PC-3 (cell line): ENCODE data around the gene GLI1. TPM values are rescaled to one million over a fixed set of nuclear protein-coding genes. Genes with fewer than 3 reads are reported as not detected.
"Not testable (repeated sequence)": the region's sequence is repeated elsewhere in the genome, so short reads cannot be mapped to it uniquely, and the experiment has no call there.

Experiments
- ATAC-seq: fragments of 200-7000 bp; cut with Tn5 transposase; 2 replicates; pipeline ENCODE4 v1.9.1; 2020; ENCODE audit warnings: mild to moderate bottlenecking, moderate library complexity
- BruUV-seq: library from RNA; stranded (reverse); fragments of 400-500 nt; replicated peaks from 2 replicates; lab custom pipeline; 2021; lab: Mats Ljungman, UMichigan
- CTCF ChIA-PET: fragments of 300-600 bp; sonication (Branson Sonifier 250); formaldehyde crosslinking; loops from one replicate; lab custom pipeline; 2022; ENCODE audit warnings: antibody characterized with exemption; lab: Charles Lee
- POLR2A ChIA-PET: fragments of 300-600 bp; sonication (Branson Sonifier 250); formaldehyde crosslinking; loops from one replicate; lab custom pipeline; 2022; ENCODE audit warnings: antibody characterized with exemption; ENCODE audit not compliant: unreplicated experiment; lab: Charles Lee
- DNase-seq: peaks from one replicate; pipeline ENCODE4 v3.0.0-alpha.2; 2015
- H2AFZ ChIP-seq: fragments of 300-600 bp; sonication (generic); 2 replicates; pipeline ENCODE4 v1.6.0; 2016; ENCODE audit warnings: antibody characterized with exemption, low read length
- H3F3A ChIP-seq: fragments of 300-600 bp; sonication (generic); one replicate; pipeline ENCODE4 v1.6.0; 2017; ENCODE audit warnings: antibody characterized with exemption, low read length, control low read depth, mild to moderate bottlenecking; ENCODE audit not compliant: unreplicated experiment
- H3K27ac ChIP-seq: fragments of 300-600 bp; sonication (generic); 2 replicates; pipeline ENCODE4 v1.5.1; 2016; ENCODE audit warnings: mild to moderate bottlenecking, low read length
- H3K27me3 ChIP-seq: fragments of 300-600 bp; sonication (generic); 2 replicates; pipeline ENCODE4 v1.6.1; 2016; ENCODE audit warnings: low read length, mixed read lengths
- H3K36me3 ChIP-seq: fragments of 300-600 bp; sonication (generic); 2 replicates; pipeline ENCODE4 v1.6.1; 2016; ENCODE audit warnings: low read depth, mixed run types, low read length, mixed read lengths
- H3K4me1 ChIP-seq: fragments of 300-600 bp; sonication (generic); 2 replicates; pipeline ENCODE4 v1.5.1; 2016; ENCODE audit warnings: low read length; ENCODE audit not compliant: insufficient read depth
- H3K4me2 ChIP-seq: fragments of 300-600 bp; sonication (generic); 2 replicates; pipeline ENCODE4 v1.6.0; 2016; ENCODE audit warnings: low read length
- H3K4me3 ChIP-seq: fragments of 300-600 bp; sonication (generic); 2 replicates; pipeline ENCODE4 v1.5.1; 2016; ENCODE audit warnings: mild to moderate bottlenecking, low read length, mixed read lengths
- H3K79me2 ChIP-seq: fragments of 300-600 bp; sonication (generic); 2 replicates; pipeline ENCODE4 v1.6.1; 2017; ENCODE audit warnings: low read length, mixed read lengths
- H3K9ac ChIP-seq: fragments of 300-600 bp; sonication (generic); 2 replicates; pipeline ENCODE4 v1.6.0; 2016; ENCODE audit warnings: mild to moderate bottlenecking, low read length
- H3K9me2 ChIP-seq: fragments of 300-600 bp; sonication (generic); replicated peaks from 2 replicates; pipeline ENCODE4 v1.6.1; 2016; ENCODE audit warnings: mixed run types, low read length, mixed read lengths
- H3K9me3 ChIP-seq: fragments of 300-600 bp; sonication (generic); 2 replicates; pipeline ENCODE4 v1.6.1; 2016; ENCODE audit warnings: low read length, mixed read lengths
- H4K20me1 ChIP-seq: fragments of 300-600 bp; sonication (generic); 2 replicates; pipeline ENCODE4 v1.6.1; 2016; ENCODE audit warnings: low read length, mixed read lengths
- EZH2 ChIP-seq: fragments of 300-600 bp; sonication (generic); IDR thresholded peaks from one replicate; pipeline ENCODE4 v1.6.1; 2017; ENCODE audit warnings: antibody characterized with exemption, mild to moderate bottlenecking, low read length; ENCODE audit not compliant: unreplicated experiment
- EZH2phosphoT487 ChIP-seq: fragments of 300-600 bp; sonication (generic); IDR thresholded peaks from 2 replicates; pipeline ENCODE4 v1.6.1; 2018; ENCODE audit warnings: mild to moderate bottlenecking, antibody characterized with exemption, low read length, borderline replicate concordance
- intact Hi-C: fragments of 100-400 bp; cut with micrococcal nuclease; formaldehyde crosslinking; loops from 2 replicates; pipeline ENCODE4 v1.9.0; 2023
- total RNA-seq: library from RNA; depleted of rRNA; stranded (reverse); fragments of >200 nt; gene quantifications from 2 replicates; pipeline ENCODE4 v1.2.3, GENCODE V29; 2014
- TF ChIP-seq, protein P1 (sequence below): fragments of 300-600 bp; sonication (generic); conservative IDR thresholded peaks from 2 replicates; pipeline ENCODE4 v1.5.1; 2017; ENCODE audit warnings: antibody characterized with exemption, low read depth, mild to moderate bottlenecking, low read length

The GLI1 gene
- total RNA-seq, 1 experiment from 2014 or later = 3.0 TPM

DNA sequence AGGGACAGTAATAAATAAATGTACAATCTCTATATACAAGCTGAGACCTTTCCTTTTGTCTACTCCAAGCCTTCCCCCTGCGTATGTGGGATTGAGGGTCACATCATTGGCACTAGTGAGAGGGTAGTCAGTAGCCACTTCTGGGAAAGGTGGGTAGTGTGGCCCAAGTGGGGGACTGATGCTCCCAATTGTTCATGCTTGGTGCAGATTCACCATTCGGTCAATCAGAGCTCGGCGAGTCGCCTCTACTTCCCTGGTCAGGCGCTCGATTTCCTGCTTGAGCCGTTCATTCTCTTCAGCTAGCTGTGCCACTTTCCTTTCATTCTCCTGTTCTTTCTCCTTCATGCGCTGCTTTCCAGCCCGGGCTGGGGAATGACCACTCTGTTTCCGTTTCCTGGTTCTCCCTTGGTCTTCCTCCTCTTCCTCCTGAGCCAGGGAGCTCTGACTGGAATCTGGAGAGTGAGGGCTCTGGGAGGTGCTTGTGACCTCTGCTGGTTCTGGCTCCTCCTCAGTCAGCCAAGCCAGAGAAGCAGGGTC lies 57.1 kb downstream of the GLI1 start:
- ATAC-seq (no peak), DNase-seq (no peak)
- H3K27ac ChIP-seq = no peak overlapping the region
- no TSS peak for BruUV-seq
- TF ChIP-seq EZH2 (no peak), EZH2phosphoT487 (no peak)
- TF ChIP-seq, protein P1, sequence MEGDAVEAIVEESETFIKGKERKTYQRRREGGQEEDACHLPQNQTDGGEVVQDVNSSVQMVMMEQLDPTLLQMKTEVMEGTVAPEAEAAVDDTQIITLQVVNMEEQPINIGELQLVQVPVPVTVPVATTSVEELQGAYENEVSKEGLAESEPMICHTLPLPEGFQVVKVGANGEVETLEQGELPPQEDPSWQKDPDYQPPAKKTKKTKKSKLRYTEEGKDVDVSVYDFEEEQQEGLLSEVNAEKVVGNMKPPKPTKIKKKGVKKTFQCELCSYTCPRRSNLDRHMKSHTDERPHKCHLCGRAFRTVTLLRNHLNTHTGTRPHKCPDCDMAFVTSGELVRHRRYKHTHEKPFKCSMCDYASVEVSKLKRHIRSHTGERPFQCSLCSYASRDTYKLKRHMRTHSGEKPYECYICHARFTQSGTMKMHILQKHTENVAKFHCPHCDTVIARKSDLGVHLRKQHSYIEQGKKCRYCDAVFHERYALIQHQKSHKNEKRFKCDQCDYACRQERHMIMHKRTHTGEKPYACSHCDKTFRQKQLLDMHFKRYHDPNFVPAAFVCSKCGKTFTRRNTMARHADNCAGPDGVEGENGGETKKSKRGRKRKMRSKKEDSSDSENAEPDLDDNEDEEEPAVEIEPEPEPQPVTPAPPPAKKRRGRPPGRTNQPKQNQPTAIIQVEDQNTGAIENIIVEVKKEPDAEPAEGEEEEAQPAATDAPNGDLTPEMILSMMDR = no peak
- CTCF ChIA-PET = no interaction called here
- H3K9ac ChIP-seq = no peak overlapping the region
- intact Hi-C loops = no loop called here
- H3K9me2 ChIP-seq = no peaks in the 10 kb centered on the region
- POLR2A ChIA-PET = no interaction called here
- peaks cover 36% of the 10 kb centered on the region for H3K79me2 ChIP-seq
- H3K4me3 ChIP-seq = no peak overlapping the region
- peaks cover 57% of the 10 kb centered on the region for H3K36me3 ChIP-seq
- no peak overlapping the region for H3K4me2 ChIP-seq
- H3K4me1 ChIP-seq = peaks cover 24% of the 10 kb centered on the region
- peaks cover 28% of the 10 kb centered on the region for H4K20me1 ChIP-seq
- no peaks in the 10 kb centered on the region for H3F3A ChIP-seq
- H3K9me3 ChIP-seq = no peaks in the 10 kb centered on the region
- H2AFZ ChIP-seq = no peak overlapping the region
- no peaks in the 10 kb centered on the region for H3K27me3 ChIP-seq

DNA sequence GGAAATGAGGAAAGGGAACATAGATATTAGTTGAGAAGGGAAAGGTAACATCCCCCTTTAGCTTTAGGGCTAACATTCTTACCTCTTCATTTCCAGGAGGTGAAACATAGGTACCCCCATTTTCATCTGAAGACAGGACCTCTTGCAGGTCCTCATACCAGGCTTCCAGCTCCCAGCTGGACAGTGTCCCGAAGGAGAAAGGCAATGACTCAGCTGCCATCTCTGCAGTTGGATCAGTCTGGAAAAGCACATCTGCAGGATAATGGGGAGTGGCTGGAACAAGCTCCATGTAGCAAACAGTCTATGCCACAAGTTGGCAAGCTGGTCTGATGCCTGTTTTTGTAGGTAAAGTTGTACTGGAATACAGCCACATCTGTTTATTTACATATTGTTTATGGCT lies 57.6 kb downstream of the GLI1 start:
- H3K27ac ChIP-seq = no peak overlapping the region

DNA sequence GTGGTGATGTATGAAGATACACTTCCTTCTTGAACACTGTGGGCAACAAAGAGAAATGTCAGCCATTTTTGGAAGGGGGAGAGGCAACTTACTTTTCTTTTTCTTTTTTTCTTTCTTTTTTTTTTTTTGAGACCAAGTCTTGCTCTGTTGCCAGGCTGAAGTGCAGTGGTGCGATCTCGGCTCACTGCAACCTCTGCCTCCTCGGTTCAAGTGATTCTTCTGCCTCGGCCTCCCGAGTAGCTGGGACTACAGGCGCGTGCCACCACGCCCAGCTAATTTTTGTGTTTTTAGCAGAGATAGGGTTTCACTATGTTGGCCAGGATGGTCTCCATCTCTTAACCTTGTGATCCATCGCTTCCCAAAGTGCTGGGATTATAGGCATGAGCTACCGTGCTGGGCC lies 58.1 kb downstream of the GLI1 start:
- BruUV-seq, H3K27ac ChIP-seq, H3K27me3 ChIP-seq, H3K9ac ChIP-seq, H3K4me3 ChIP-seq, ATAC-seq, DNase-seq, intact Hi-C loops, H2AFZ ChIP-seq, H3K9me3 ChIP-seq, H3F3A ChIP-seq, CTCF ChIA-PET, H3K9me2 ChIP-seq: not testable (repeated sequence)
- Histone ChIP-seq H4K20me1 (peaks cover 28% of the 10 kb centered on the region), H3K79me2 (peaks cover 36% of the 10 kb centered on the region), H3K4me1 (peaks cover 30% of the 10 kb centered on the region), H3K36me3 (peaks cover 47% of the 10 kb centered on the region), H3K4me2 (peak overlapping the region; percentile 98; the same call in 1 of the 2 replicates)
- POLR2A ChIA-PET = interaction anchor here (0.6 kb wide), 1 partner anchor 14 kb away, joined by 5 read pairs; no protein-coding TSS in a partner anchor

More for the DNA sequence above, 57.6 kb downstream of the GLI1 start:
- TF ChIP-seq, protein P1 = no peak
- TF ChIP-seq EZH2phosphoT487 (no peak), EZH2 (no peak)
- Histone ChIP-seq H3K4me2 (no peak overlapping the region), H3K9me2 (no peaks in the 10 kb centered on the region), H2AFZ (no peak overlapping the region), H3K79me2 (peaks cover 36% of the 10 kb centered on the region), H3K4me3 (no peak overlapping the region), H3K36me3 (peaks cover 52% of the 10 kb centered on the region), H4K20me1 (peaks cover 28% of the 10 kb centered on the region), H3K9ac (no peak overlapping the region), H3K4me1 (peaks cover 29% of the 10 kb centered on the region), H3K27me3 (no peaks in the 10 kb centered on the region), H3F3A (no peaks in the 10 kb centered on the region), H3K9me3 (no peaks in the 10 kb centered on the region)
- BruUV-seq = no TSS peak
- ATAC-seq (no peak), DNase-seq (peak; percentile 40)
- ChIA-PET CTCF (no interaction called here), POLR2A (interaction anchor here (0.6 kb wide), 1 partner anchor 15 kb away, joined by 5 read pairs; no protein-coding TSS in a partner anchor)
- intact Hi-C loops = no loop called here
